GM12878 (cell line): ENCODE data around the gene KIAA0930. TPM values are rescaled to one million over a fixed set of nuclear protein-coding genes. Genes with fewer than 3 reads are reported as not detected.
A peak's percentile ranks its signal among the peaks of the same experiment; 100 is the strongest.

Experiments
- ATAC-seq: fragments of 200-7000 bp; cut with Tn5 transposase; 3 replicates; pipeline ENCODE4 v1.9.1; 2020; ENCODE audit warnings: mild to moderate bottlenecking, moderate library complexity
- BruUV-seq: library from RNA; stranded (reverse); fragments of 400-500 nt; replicated peaks from 2 replicates; lab custom pipeline; 2021; lab: Mats Ljungman, UMichigan
- CTCF ChIA-PET: fragments of 300-600 bp; sonication (Branson Sonifier 250); formaldehyde crosslinking; extraction: SDS; loops from one replicate; lab custom pipeline; 2021; ENCODE audit warnings: inconsistent platforms; lab: Yijun Ruan, JAX
- POLR2A ChIA-PET: fragments of 350-600 bp; formaldehyde crosslinking; extraction: SDS; loops from one replicate; lab custom pipeline; 2021; ENCODE audit warnings: inconsistent platforms; lab: Charles Lee
- RAD21 ChIA-PET: fragments of 300-600 bp; sonication (Branson Sonifier 250); formaldehyde crosslinking; loops from one replicate; lab custom pipeline; 2023; ENCODE audit warnings: antibody characterized with exemption; ENCODE audit not compliant: unreplicated experiment; lab: Charles Lee
- SMC1A ChIA-PET: fragments of 300-600 bp; sonication (Branson Sonifier 250); formaldehyde crosslinking; loops from one replicate; lab custom pipeline; 2023; ENCODE audit not compliant: unreplicated experiment, uncharacterized antibody; lab: Charles Lee
- DNase-seq: peaks from one replicate; pipeline ENCODE4 v3.0.0-alpha.2; 2011; ENCODE audit warnings: low read depth, low spot score
- FAIRE-seq: peaks from 3 replicates; lab custom pipeline; 2011; peaks lifted over from hg19 to GRCh38; lab: Jason Lieb, UNC
- H2AFZ ChIP-seq: 2 replicates; pipeline ENCODE4 v1.6.0; 2011; ENCODE audit warnings: low read depth, low read length, control low read depth; ENCODE audit not compliant: control insufficient read depth
- H3K27ac ChIP-seq: 2 replicates; pipeline ENCODE4 v1.5.1; 2011; ENCODE audit warnings: control low read depth; ENCODE audit not compliant: control insufficient read depth, insufficient read depth
- H3K27me3 ChIP-seq, 2 experiments: replicated peaks in 1 of 2; 2 replicates each; pipeline versions ENCODE4 v1.6.0 to v1.6.1; 2011; ENCODE audit warnings: low read length in 1 of 2; ENCODE audit not compliant: control insufficient read depth in 2 of 2, insufficient read depth in 2 of 2
- H3K36me3 ChIP-seq, 2 experiments: 2 replicates each; pipeline ENCODE4 v1.5.1; 2011; ENCODE audit warnings: low read length in 1 of 2; ENCODE audit not compliant: control insufficient read depth in 2 of 2, insufficient read depth in 2 of 2
- H3K4me1 ChIP-seq: 2 replicates; pipeline ENCODE4 v1.6.1; 2011; ENCODE audit warnings: mild to moderate bottlenecking, low read length, moderate library complexity, mixed read lengths; ENCODE audit not compliant: control insufficient read depth, insufficient read depth
- H3K4me2 ChIP-seq: 2 replicates; pipeline ENCODE4 v1.6.0; 2011; ENCODE audit warnings: control low read depth; ENCODE audit not compliant: control insufficient read depth, insufficient read depth
- H3K4me3 ChIP-seq: fragments of 200-600 bp; sonication (generic); 2 replicates; pipeline ENCODE4 v1.5.1; 2016
- H3K79me2 ChIP-seq: 2 replicates; pipeline ENCODE4 v1.6.0; 2011; ENCODE audit warnings: low read length; ENCODE audit not compliant: control insufficient read depth, insufficient read depth
- H3K9ac ChIP-seq: 2 replicates; pipeline ENCODE4 v1.8.0; 2011; ENCODE audit warnings: low read length, control low read depth, mixed read lengths; ENCODE audit not compliant: control insufficient read depth, insufficient read depth
- H3K9me3 ChIP-seq: replicated peaks from 3 replicates; pipeline ENCODE4 v1.5.1; 2011; ENCODE audit warnings: mild to moderate bottlenecking, low read length; ENCODE audit not compliant: control insufficient read depth, insufficient read depth
- H4K20me1 ChIP-seq: 2 replicates; pipeline ENCODE4 v1.6.0; 2011; ENCODE audit not compliant: control insufficient read depth, insufficient read depth
- CREM ChIP-seq: IDR thresholded peaks from 2 replicates; pipeline ENCODE4 v1.6.1; 2014; ENCODE audit warnings: antibody characterized with exemption, low read depth
- EZH2 ChIP-seq: IDR thresholded peaks from 2 replicates; pipeline ENCODE4 v1.6.1; 2012; ENCODE audit warnings: low read depth, mild to moderate bottlenecking, control low read depth, inconsistent platforms, low read length, borderline replicate concordance; ENCODE audit not compliant: control insufficient read depth
- HDAC2 ChIP-seq: fragments of 200-600 bp; sonication (generic); IDR thresholded peaks from 2 replicates; pipeline ENCODE4 v1.6.1; 2017
- IKZF2 ChIP-seq, 2 experiments: fragments of 450-650 bp; IDR thresholded peaks; 2 replicates each; pipeline ENCODE4 v1.6.1; 2017; ENCODE audit warnings: mild to moderate bottlenecking in 2 of 2, moderate library complexity in 2 of 2
- IRF3 ChIP-seq: fragments of 450-650 bp; IDR thresholded peaks from 2 replicates; pipeline ENCODE4 v1.6.1; 2014; ENCODE audit warnings: mild to moderate bottlenecking
- MYC ChIP-seq: IDR thresholded peaks from 2 replicates; pipeline ENCODE4 v1.6.1; 2011; ENCODE audit warnings: mild to moderate bottlenecking, low read length, moderate library complexity, inconsistent platforms; ENCODE audit not compliant: insufficient read depth, insufficient replicate concordance, insufficient read length, severe bottlenecking
- NRF1 ChIP-seq: conservative IDR thresholded peaks from 2 replicates; pipeline ENCODE4 v1.6.1; 2011; ENCODE audit warnings: mild to moderate bottlenecking, low read depth, low read length, improper control_type of control experiment
- RCOR1 ChIP-seq: conservative IDR thresholded peaks from 2 replicates; pipeline ENCODE4 v1.6.1; 2012; ENCODE audit warnings: low read depth, low read length, improper control_type of control experiment
- RELB ChIP-seq: fragments of 450-650 bp; IDR thresholded peaks from 2 replicates; pipeline ENCODE4 v1.6.1; 2017; ENCODE audit warnings: low read depth, mild to moderate bottlenecking, moderate library complexity
- SPI1 ChIP-seq: IDR thresholded peaks from 2 replicates; pipeline ENCODE4 v1.6.1; 2011; ENCODE audit warnings: low read depth, mild to moderate bottlenecking, low read length, moderate library complexity, borderline replicate concordance; ENCODE audit not compliant: insufficient read depth
- SRF ChIP-seq, 2 experiments: IDR thresholded peaks; 2 replicates each; pipeline ENCODE4 v1.6.1; 2011; ENCODE audit warnings: low read depth in 2 of 2, low read length in 2 of 2, mild to moderate bottlenecking in 1 of 2, moderate library complexity in 1 of 2
- ZBTB33 ChIP-seq: fragments of 450-650 bp; IDR thresholded peaks from 2 replicates; pipeline ENCODE4 v1.6.1; 2017; ENCODE audit warnings: mild to moderate bottlenecking
- ZNF24 ChIP-seq: fragments of 450-650 bp; IDR thresholded peaks from 2 replicates; pipeline ENCODE4 v1.6.1; 2017; ENCODE audit warnings: antibody characterized with exemption, mild to moderate bottlenecking
- ZNF384 ChIP-seq: IDR thresholded peaks from 2 replicates; pipeline ENCODE4 v1.6.1; 2012; ENCODE audit warnings: low read depth, mild to moderate bottlenecking, low read length, improper control_type of control experiment, borderline replicate concordance
- WGBS: methylation state at CpG from one replicate; pipeline ENCODE4 v1.1.6; 2016; ENCODE audit warnings: low lambda C conversion rate; ENCODE audit not compliant: insufficient replicate concordance, insufficient coverage; ENCODE audit errors: missing lambda C conversion rate; 5-methylcytosine and 5-hydroxymethylcytosine counted together
- in situ Hi-C: fragments of 300-500 bp; cut with MboI; formaldehyde crosslinking; loops from 9 replicates; pipeline ENCODE4 v1.14.3; 2018; ENCODE audit warnings: mixed read lengths
- intact Hi-C: fragments of 100-400 bp; cut with micrococcal nuclease; formaldehyde crosslinking; loops from one replicate; pipeline ENCODE4 v1.14.2; 2022; ENCODE audit not compliant: unreplicated experiment
- polyA plus RNA-seq, 11 experiments: library from polyadenylated mRNA; depleted of rRNA in 4 of 11; unstranded in 6 of 11; stranded (reverse) in 5 of 11; fragments of >200 nt; fragmentation: Nextera tagmentation in 4 of 11; fragmentation: Illumina TruSeq in 1 of 11; extraction: Ambion mirVana in 4 of 11; extraction: Trizol in 1 of 11; gene quantifications; 1 replicate in 1 of 11; 2 replicates in 10 of 11; pipeline versions ENCODE4 v1.2.1 to v1.2.3, GENCODE V29; 2011 to 2016; ENCODE audit warnings: inconsistent platforms in 2 of 11, missing spikeins in 2 of 11, low read depth in 1 of 11
- total RNA-seq, 4 experiments: library from RNA; depleted of rRNA in 3 of 4; stranded (reverse); fragments of >200 nt in 3 of 4; fragmentation: Illumina TruSeq in 1 of 4; extraction: Trizol in 1 of 4; gene quantifications; 2 replicates each; pipeline versions ENCODE4 v1.2.1 to v1.2.3, GENCODE V29; 2013 to 2021

KIAA0930 gene
- total and polyA plus RNA-seq, 10 of the 15 experiments (the other 5 are each of a cell fraction or from before 2014, with no cell fraction given): 3.6 to 125 (median 46.3) TPM

GRCh38 chr22:45246060-45246985 lies 5.6 kb upstream of the KIAA0930 start:
- no peaks in the 10 kb centered on the region for H3K36me3 ChIP-seq
- WGBS: 76% methylated on average over 13 of the region's 13 CpGs

More at GRCh38 chr22:45246060-45246985, 5.6 kb upstream of the KIAA0930 start:
- H4K20me1 ChIP-seq: no peaks in the 10 kb centered on the region
- ChIA-PET SMC1A (interaction anchor here (1.2 to 2.0 kb wide), 5 partner anchors 8 to 33 kb away, joined by 3 to 7 read pairs (median 5); no protein-coding TSS in a partner anchor), POLR2A (interaction anchor here (0.6 to 2.9 kb wide), 6 partner anchors 9 to 82 kb away, joined by 3 to 11 read pairs (median 5); partner anchors contain the start of gene NUP50), RAD21 (interaction anchor here (1.7 to 4.0 kb wide), 3 partner anchors 11 to 26 kb away, joined by 3 to 22 read pairs (median 9); no protein-coding TSS in a partner anchor), CTCF (interaction anchor here (1.0 to 2.3 kb wide), 3 partner anchors 9 to 16 kb away, joined by 3 to 8 read pairs (median 7); no protein-coding TSS in a partner anchor)
- BruUV-seq: no TSS peak
- H2AFZ ChIP-seq: peak overlapping the region; percentile 49; the same call in 1 of the 2 replicates
- peak overlapping the region; percentile 54 for H3K9ac ChIP-seq
- peak overlapping the region; percentile 75 for H3K27ac ChIP-seq
- H3K27me3 ChIP-seq: no peaks in the 10 kb centered on the region
- H3K4me1 ChIP-seq: peaks cover 42% of the 10 kb centered on the region
- peak; percentile 27; the same call in 2 of the 3 replicates for ATAC-seq
- H3K4me2 ChIP-seq: peak overlapping the region; percentile 60
- intact Hi-C loops: no loop called here
- in situ Hi-C loops: no loop called here
- FAIRE-seq: no peak
- no peak for DNase-seq
- H3K79me2 ChIP-seq: no peaks in the 10 kb centered on the region
- TF ChIP-seq CREM: 0 out of 2 replicates have a peak, but pooled peaks have one; percentile 16
- no peak for TF ChIP-seq IRF3
- TF ChIP-seq ZBTB33: no peak
- TF ChIP-seq RCOR1: no peak
- 0 out of 4 replicates have a peak, but pooled peaks of 1 of the 2 experiments have one; percentile 13 for TF ChIP-seq IKZF2 (IDR thresholded peaks at IDR 0.05)
- TF ChIP-seq SRF (IDR thresholded peaks at IDR 0.05; ENCODE audit: low read depth in 2 of 2, low read length in 2 of 2): no peak
- no peak for TF ChIP-seq HDAC2
- 0 out of 2 replicates have a peak, but pooled peaks have one; percentile 42 for TF ChIP-seq ZNF384
- no peak for TF ChIP-seq EZH2
- no peak for TF ChIP-seq ZNF24
- 0 out of 2 replicates have a peak, but pooled peaks have one; percentile 23 for TF ChIP-seq RELB
- TF ChIP-seq MYC: no peak
- no peak for TF ChIP-seq NRF1
- TF ChIP-seq SPI1: no peak
- H3K4me3 ChIP-seq: no peak overlapping the region
- H3K9me3 ChIP-seq: no peaks in the 10 kb centered on the region
